Parathyroid adenoma (tissue), 2 donors: ENCODE measurements around the gene ZBED1.
"Not testable (repeated sequence)": the region's sequence is repeated elsewhere in the genome, so short reads cannot be mapped to it uniquely, and the experiment has no call there.

Experiments
- H2AFZ ChIP-seq: fragments of 300-600 bp; sonication (generic); one replicate; pipeline ENCODE4 v1.7.0; 2017; ENCODE audit warnings: antibody characterized with exemption, mild to moderate bottlenecking
- H3K27ac ChIP-seq: fragments of 300-600 bp; sonication (generic); one replicate; pipeline ENCODE4 v1.7.0; 2017
- H3K27me3 ChIP-seq: fragments of 300-600 bp; sonication (generic); one replicate; pipeline ENCODE4 v1.7.0; 2017; ENCODE audit warnings: low read length; ENCODE audit not compliant: control insufficient read depth, insufficient read depth
- H3K36me3 ChIP-seq: fragments of 300-600 bp; sonication (generic); one replicate; pipeline ENCODE4 v1.7.0; 2017; ENCODE audit warnings: low read length; ENCODE audit not compliant: control insufficient read depth, insufficient read depth
- H3K4me1 ChIP-seq: fragments of 300-600 bp; sonication (generic); one replicate; pipeline ENCODE4 v1.7.0; 2017; ENCODE audit warnings: control low read depth
- H3K4me2 ChIP-seq: fragments of 300-600 bp; sonication (generic); one replicate; pipeline ENCODE4 v1.7.0; 2017; ENCODE audit warnings: low read length
- H3K4me3 ChIP-seq: fragments of 300-600 bp; sonication (generic); one replicate; pipeline ENCODE4 v1.7.0; 2017; ENCODE audit warnings: low read depth, low read length
- H3K79me2 ChIP-seq: fragments of 300-600 bp; sonication (generic); one replicate; pipeline ENCODE4 v1.7.0; 2017; ENCODE audit warnings: control low read depth
- H3K9ac ChIP-seq: fragments of 300-600 bp; sonication (generic); one replicate; pipeline ENCODE4 v1.7.0; 2017; ENCODE audit warnings: mild to moderate bottlenecking
- H3K9me3 ChIP-seq: fragments of 300-600 bp; sonication (generic); one replicate; pipeline ENCODE4 v1.7.0; 2017; ENCODE audit warnings: low read length; ENCODE audit not compliant: control insufficient read depth
- CTCF ChIP-seq: fragments of 300-600 bp; sonication (generic); IDR thresholded peaks from one replicate; pipeline ENCODE4 v1.7.0; 2017; ENCODE audit warnings: antibody characterized with exemption, mild to moderate bottlenecking
- donor health status: primary hyperparathyroidism.

The ZBED1 gene

GRCh38 chrX:2507904-2508627, 7.3 kb upstream of the ZBED1 start:
- H3K79me2 ChIP-seq: no peaks in the 10 kb centered on the region
- no peaks in the 10 kb centered on the region for H3K4me1 ChIP-seq
- no peak overlapping the region for H3K4me3 ChIP-seq
- no peak overlapping the region for H3K27ac ChIP-seq
- no peak overlapping the region for H3K4me2 ChIP-seq
- H2AFZ ChIP-seq: no peak overlapping the region
- H3K9ac ChIP-seq: no peak overlapping the region
- H3K9me3 ChIP-seq: no peaks in the 10 kb centered on the region
- no peaks in the 10 kb centered on the region for H3K36me3 ChIP-seq
- H3K27me3 ChIP-seq: no peaks in the 10 kb centered on the region
- TF ChIP-seq CTCF: no peak

GRCh38 chrX:2507196-2507595, 6.4 kb upstream of the ZBED1 start:
- H3K9me3 ChIP-seq: no peaks in the 10 kb centered on the region
- H3K27me3 ChIP-seq: no peaks in the 10 kb centered on the region
- H3K9ac ChIP-seq: no peak overlapping the region
- no peaks in the 10 kb centered on the region for H3K36me3 ChIP-seq
- no peak overlapping the region for H2AFZ ChIP-seq
- H3K4me2 ChIP-seq: no peak overlapping the region
- no peak overlapping the region for H3K4me3 ChIP-seq
- no peak overlapping the region for H3K27ac ChIP-seq
- TF ChIP-seq CTCF: no peak
- H3K4me1 ChIP-seq: no peaks in the 10 kb centered on the region
- H3K79me2 ChIP-seq: no peaks in the 10 kb centered on the region

GRCh38 chrX:2505341-2505740, 4.6 kb upstream of the ZBED1 start:
- H3K79me2 ChIP-seq, H3K27me3 ChIP-seq, H3K4me1 ChIP-seq, H3K9me3 ChIP-seq, H3K9ac ChIP-seq, H2AFZ ChIP-seq, H3K36me3 ChIP-seq, H3K4me3 ChIP-seq, H3K4me2 ChIP-seq, H3K27ac ChIP-seq: not testable (repeated sequence)

- H3K9me3 ChIP-seq: no peaks in the 10 kb centered on the region
- no peak overlapping the region for H3K4me3 ChIP-seq
- H3K36me3 ChIP-seq: no peaks in the 10 kb centered on the region
Observed at GRCh38 chrX:2504706-2505332, 4.0 kb upstream of the ZBED1 start.

More at GRCh38 chrX:2504706-2505332, 4.0 kb upstream of the ZBED1 start:
- Histone ChIP-seq H3K4me1 (no peaks in the 10 kb centered on the region), H2AFZ (no peak overlapping the region), H3K9ac (no peak overlapping the region), H3K4me2 (no peak overlapping the region), H3K27ac (no peak overlapping the region), H3K27me3 (no peaks in the 10 kb centered on the region), H3K79me2 (no peaks in the 10 kb centered on the region)
- TF ChIP-seq CTCF: no peak
